ENCODE results near the gene ARID1B. TPM values are rescaled to one million over a fixed set of nuclear protein-coding genes. Genes with fewer than 3 reads are reported as not detected.

The ARID1B gene
- total RNA-seq, 1 donor from 2014 or later = 67.5 TPM

DNA sequence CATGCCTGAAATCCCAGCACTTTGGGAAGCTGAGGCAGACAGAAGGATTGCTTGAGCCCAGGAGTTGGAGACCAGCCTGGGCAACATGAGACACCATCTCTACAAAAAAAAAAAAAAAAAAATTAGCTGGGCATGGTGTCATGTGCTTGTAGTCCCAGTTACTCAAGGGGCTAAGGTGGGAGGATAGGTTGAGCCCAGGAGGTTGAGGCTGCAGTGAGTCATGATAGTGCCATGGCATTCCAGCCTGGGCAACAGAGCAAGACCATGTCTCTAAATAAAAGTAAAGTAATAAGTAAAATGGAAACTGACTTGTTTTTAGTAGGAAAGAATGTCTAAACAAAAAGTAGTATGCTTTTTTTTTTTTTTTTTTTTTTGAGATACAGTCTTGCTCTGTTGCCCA, 240.7 kb downstream of the ARID1B start:
- Mint-ChIP-seq H3K4me1 (peaks cover 29% of the 10 kb centered on the region), H3K4me3 (no peak overlapping the region), H3K27ac (peak overlapping the region; percentile 57), H3K36me3 (ENCODE audit: low read depth) (no peaks in the 10 kb centered on the region), H3K27me3 (no peaks in the 10 kb centered on the region), H3K9me3 (no peaks in the 10 kb centered on the region)
- intact Hi-C loops (cut with micrococcal nuclease) = loop anchor here (5.0 to 10.0 kb wide), 2 partner anchors 41 to 453 kb away; no protein-coding TSS in a partner anchor
- no peak for DNase-seq

DNA sequence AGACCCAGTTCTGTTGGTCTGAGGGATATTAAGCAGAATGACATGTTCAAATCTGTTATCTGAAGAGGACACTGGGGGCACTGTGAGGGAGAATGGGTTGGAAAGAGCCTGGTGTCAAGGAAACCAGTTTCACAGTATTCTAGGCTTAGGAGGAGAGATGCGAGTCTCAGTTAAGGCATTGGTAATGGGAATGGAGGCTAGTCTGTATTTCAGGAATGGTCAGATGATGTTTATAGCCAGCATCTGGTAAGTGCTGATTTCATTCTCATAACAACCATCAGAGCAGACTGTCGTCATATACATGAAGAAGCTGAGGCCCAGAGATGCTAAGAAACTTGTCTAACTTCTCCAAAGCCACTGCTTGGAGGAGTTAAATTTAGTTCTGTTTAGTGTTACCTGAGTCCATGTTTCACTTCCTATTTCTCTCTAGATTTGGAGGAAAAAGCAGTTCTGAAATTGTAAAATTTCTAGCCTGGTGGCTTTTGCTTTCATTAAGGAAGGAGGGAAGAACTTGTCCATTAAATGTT, 242.0 kb downstream of the ARID1B start:
- peak overlapping the region; percentile 30 for H3K4me3 Mint-ChIP-seq
- H3K9me3 Mint-ChIP-seq = no peaks in the 10 kb centered on the region
- no peaks in the 10 kb centered on the region for H3K36me3 Mint-ChIP-seq (ENCODE audit: low read depth)
- peak overlapping the region; percentile 83 for H3K27ac Mint-ChIP-seq
- no peak for DNase-seq
- H3K27me3 Mint-ChIP-seq = no peaks in the 10 kb centered on the region
- intact Hi-C loops (cut with micrococcal nuclease) = loop anchor here (5.0 to 10.0 kb wide), 2 partner anchors 42 to 454 kb away; no protein-coding TSS in a partner anchor
- peaks cover 29% of the 10 kb centered on the region for H3K4me1 Mint-ChIP-seq

DNA sequence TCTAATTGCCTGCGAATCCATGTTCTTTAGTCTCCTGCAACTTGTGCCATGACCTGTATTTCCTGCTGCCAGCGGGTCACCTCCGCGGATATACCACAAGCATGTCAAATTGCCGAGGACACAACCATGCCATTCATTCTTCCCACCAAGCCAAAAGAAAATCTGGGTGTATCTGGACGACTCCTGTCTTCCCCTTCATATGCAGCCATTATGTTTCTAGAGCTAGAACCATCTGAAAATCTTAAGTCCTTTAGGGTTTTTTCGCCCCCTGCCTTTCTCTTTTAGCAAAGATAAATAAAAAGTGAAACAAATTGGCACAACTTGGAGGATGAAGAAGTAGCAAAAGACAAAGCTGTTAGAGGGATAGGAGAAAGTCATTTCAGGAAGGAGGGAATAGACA, 242.6 kb downstream of the ARID1B start:
- peak; percentile 68 for DNase-seq
- H3K36me3 Mint-ChIP-seq (ENCODE audit: low read depth) = no peaks in the 10 kb centered on the region
- peaks cover 29% of the 10 kb centered on the region for H3K4me1 Mint-ChIP-seq
- H3K4me3 Mint-ChIP-seq = peak overlapping the region; percentile 92
- intact Hi-C loops (cut with micrococcal nuclease) = loop anchor here (5.0 to 10.0 kb wide), 3 partner anchors 42 to 455 kb away; no protein-coding TSS in a partner anchor
- no peaks in the 10 kb centered on the region for H3K27me3 Mint-ChIP-seq
- no peaks in the 10 kb centered on the region for H3K9me3 Mint-ChIP-seq
- peak overlapping the region; percentile 83 for H3K27ac Mint-ChIP-seq

- no peak for DNase-seq
- Mint-ChIP-seq H3K27me3 (no peaks in the 10 kb centered on the region), H3K4me1 (peaks cover 34% of the 10 kb centered on the region), H3K9me3 (peaks cover 3% of the 10 kb centered on the region), H3K36me3 (ENCODE audit: low read depth) (peaks cover 2% of the 10 kb centered on the region), H3K27ac (peak overlapping the region; percentile 100), H3K4me3 (peak overlapping the region; percentile 92)
- intact Hi-C loops (cut with micrococcal nuclease) = loop anchor here (5.0 kb wide), 1 partner anchor 63 kb away; no protein-coding TSS in a partner anchor
Measured at GRCh38 chr6:157020398-157020797, 243.2 kb downstream of the ARID1B start.

DNA sequence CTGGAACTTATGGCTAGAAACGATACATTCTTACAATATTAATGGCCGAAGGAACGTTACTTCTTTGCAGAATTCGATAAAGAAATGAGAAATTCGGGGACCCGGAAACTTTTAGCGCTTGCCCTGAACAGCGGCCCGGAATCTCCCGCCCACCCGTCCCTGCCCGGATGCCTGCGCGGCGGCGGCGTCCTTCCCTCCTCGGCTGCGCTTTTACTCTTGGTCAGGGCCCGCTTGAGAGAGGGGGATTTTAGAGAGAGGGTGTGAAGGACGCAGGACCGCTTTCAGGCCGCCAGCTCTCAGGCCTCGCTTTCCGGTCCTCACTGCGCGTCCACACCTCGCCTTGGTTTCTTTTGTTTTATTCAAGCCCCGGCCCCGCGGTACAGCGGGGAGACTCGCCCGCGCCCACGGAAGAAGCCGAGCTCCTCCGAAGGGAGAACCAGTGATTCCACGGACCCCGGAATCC, 243.7 kb downstream of the ARID1B start:
- Mint-ChIP-seq H3K4me1 (peaks cover 38% of the 10 kb centered on the region), H3K27ac (peak overlapping the region; percentile 100), H3K36me3 (ENCODE audit: low read depth) (peaks cover 5% of the 10 kb centered on the region), H3K4me3 (peak overlapping the region; percentile 92), H3K9me3 (peaks cover 5% of the 10 kb centered on the region), H3K27me3 (no peaks in the 10 kb centered on the region)
- intact Hi-C loops (cut with micrococcal nuclease) = loop anchor here (1.0 to 5.0 kb wide), 5 partner anchors 64 to 334 kb away; no protein-coding TSS in a partner anchor
- DNase-seq = no peak

- Mint-ChIP-seq H3K4me1 (peaks cover 38% of the 10 kb centered on the region), H3K27me3 (no peaks in the 10 kb centered on the region), H3K36me3 (ENCODE audit: low read depth) (peaks cover 6% of the 10 kb centered on the region), H3K9me3 (peaks cover 5% of the 10 kb centered on the region), H3K27ac (peak overlapping the region; percentile 100), H3K4me3 (peak overlapping the region; percentile 92)
- intact Hi-C loops (cut with micrococcal nuclease) = loop anchor here (1.0 to 5.0 kb wide), 5 partner anchors 64 to 334 kb away; no protein-coding TSS in a partner anchor
- peak; percentile 97 for DNase-seq
Measured at GRCh38 chr6:157021344-157021992, 244.3 kb downstream of the ARID1B start.

GRCh38 chr6:157021993-157022740, 245.0 kb downstream of the ARID1B start:
- intact Hi-C loops (cut with micrococcal nuclease) = loop anchor here (1.0 to 5.0 kb wide), 7 partner anchors 32 to 335 kb away; no protein-coding TSS in a partner anchor
- Mint-ChIP-seq H3K9me3 (peaks cover 5% of the 10 kb centered on the region), H3K4me1 (peaks cover 36% of the 10 kb centered on the region), H3K4me3 (peak overlapping the region; percentile 92), H3K36me3 (ENCODE audit: low read depth) (peaks cover 7% of the 10 kb centered on the region), H3K27ac (peak overlapping the region; percentile 100), H3K27me3 (no peaks in the 10 kb centered on the region)
- peak; percentile 92 for DNase-seq

GRCh38 chr6:157023958-157024357, 246.8 kb downstream of the ARID1B start:
- Mint-ChIP-seq H3K4me3 (no peak overlapping the region), H3K36me3 (ENCODE audit: low read depth) (peaks cover 7% of the 10 kb centered on the region), H3K9me3 (peaks cover 5% of the 10 kb centered on the region), H3K4me1 (peaks cover 23% of the 10 kb centered on the region), H3K27ac (no peak overlapping the region), H3K27me3 (no peaks in the 10 kb centered on the region)
- intact Hi-C loops (cut with micrococcal nuclease) = loop anchor here (5.0 kb wide), 1 partner anchor 67 kb away; no protein-coding TSS in a partner anchor
- DNase-seq = no peak

- Mint-ChIP-seq H3K36me3 (ENCODE audit: low read depth) (peaks cover 10% of the 10 kb centered on the region), H3K9me3 (peaks cover 5% of the 10 kb centered on the region), H3K4me1 (peaks cover 19% of the 10 kb centered on the region), H3K27ac (no peak overlapping the region), H3K4me3 (no peak overlapping the region), H3K27me3 (no peaks in the 10 kb centered on the region)
- DNase-seq = no peak
- intact Hi-C loops (cut with micrococcal nuclease) = loop anchor here (5.0 kb wide), 1 partner anchor 67 kb away; no protein-coding TSS in a partner anchor
Measured at GRCh38 chr6:157024745-157025144, 247.6 kb downstream of the ARID1B start.

DNA sequence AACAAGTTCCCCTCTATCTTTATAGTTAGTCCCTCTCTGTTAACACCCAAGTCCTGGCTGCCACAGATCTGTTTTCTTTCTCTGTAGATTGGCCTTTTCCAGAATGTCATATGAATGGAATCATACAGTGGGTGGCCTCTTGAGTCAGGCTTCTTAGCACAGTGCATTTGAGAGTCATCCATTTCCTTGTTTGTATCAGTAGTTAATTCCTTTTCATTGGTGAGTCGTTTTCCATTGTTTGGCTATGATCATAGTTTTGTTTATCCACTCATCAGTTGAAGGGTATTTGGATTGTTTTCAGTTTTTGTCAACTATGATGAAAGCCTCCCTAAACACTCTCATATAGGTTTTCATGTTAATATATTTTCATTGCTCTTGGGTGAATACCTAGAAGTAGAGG, 248.3 kb downstream of the ARID1B start:
- Mint-ChIP-seq H3K9me3 (peaks cover 5% of the 10 kb centered on the region), H3K4me3 (no peak overlapping the region), H3K27me3 (no peaks in the 10 kb centered on the region), H3K36me3 (ENCODE audit: low read depth) (peaks cover 12% of the 10 kb centered on the region), H3K4me1 (peaks cover 22% of the 10 kb centered on the region), H3K27ac (peak overlapping the region; percentile 51)
- intact Hi-C loops (cut with micrococcal nuclease) = no loop called here
- DNase-seq = no peak

GRCh38 chr6:157029980-157030690, 253.0 kb downstream of the ARID1B start:
- Mint-ChIP-seq H3K9me3 (peaks cover 5% of the 10 kb centered on the region), H3K27ac (no peak overlapping the region), H3K27me3 (no peaks in the 10 kb centered on the region), H3K4me1 (peaks cover 25% of the 10 kb centered on the region), H3K36me3 (ENCODE audit: low read depth) (peaks cover 12% of the 10 kb centered on the region), H3K4me3 (no peak overlapping the region)
- intact Hi-C loops (cut with micrococcal nuclease) = loop anchor here (5.0 kb wide), 1 partner anchor 37 kb away; no protein-coding TSS in a partner anchor
- no peak for DNase-seq

DNA sequence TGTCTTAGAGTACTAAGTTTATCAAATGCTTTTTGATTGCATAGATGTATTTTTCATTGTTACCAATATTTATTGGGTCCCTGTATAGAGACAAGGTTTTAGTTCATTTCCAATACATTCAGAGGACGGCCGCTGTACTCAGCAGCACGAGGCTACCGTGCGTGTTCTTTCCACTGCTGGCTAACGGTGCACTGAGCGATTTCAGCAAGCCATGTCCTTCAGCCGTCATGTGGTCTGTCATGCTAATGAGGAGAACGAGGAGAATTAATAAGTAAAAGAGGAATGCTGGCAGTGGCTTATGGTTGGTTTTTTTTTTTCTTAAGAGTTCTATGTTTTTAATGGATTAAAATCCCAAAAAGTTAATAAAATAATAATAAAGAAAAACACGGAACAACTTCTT, 253.6 kb downstream of the ARID1B start:
- H3K27me3 Mint-ChIP-seq = no peaks in the 10 kb centered on the region
- no peak overlapping the region for H3K4me3 Mint-ChIP-seq
- H3K9me3 Mint-ChIP-seq = no peaks in the 10 kb centered on the region
- DNase-seq = no peak
- H3K27ac Mint-ChIP-seq = no peak overlapping the region
- H3K4me1 Mint-ChIP-seq = peaks cover 19% of the 10 kb centered on the region
- H3K36me3 Mint-ChIP-seq (ENCODE audit: low read depth) = peaks cover 7% of the 10 kb centered on the region
- intact Hi-C loops (cut with micrococcal nuclease) = loop anchor here (5.0 kb wide), 1 partner anchor 37 kb away; no protein-coding TSS in a partner anchor

- no peak overlapping the region for H3K27ac Mint-ChIP-seq
- DNase-seq = no peak
- H3K4me3 Mint-ChIP-seq = peak overlapping the region; percentile 88
- no peaks in the 10 kb centered on the region for H3K9me3 Mint-ChIP-seq
- peaks cover 5% of the 10 kb centered on the region for H3K36me3 Mint-ChIP-seq (ENCODE audit: low read depth)
- intact Hi-C loops (cut with micrococcal nuclease) = loop anchor here (5.0 kb wide), 1 partner anchor 34 kb away; no protein-coding TSS in a partner anchor
- H3K27me3 Mint-ChIP-seq = no peaks in the 10 kb centered on the region
- H3K4me1 Mint-ChIP-seq = peaks cover 18% of the 10 kb centered on the region
Measured at GRCh38 chr6:157032923-157033322, 255.7 kb downstream of the ARID1B start.
